GM18519 (cell line): ENCODE data around the gene SDR42E2.
"Not testable (repeated sequence)": the region's sequence is repeated elsewhere in the genome, so short reads cannot be mapped to it uniquely, and the experiment has no call there.

Experiments used
- ATAC-seq: cut with Tn5 transposase; IDR thresholded peaks from one replicate; pipeline ENCODE4 v1.9.1; 2021; ENCODE audit warnings: mild to moderate bottlenecking, moderate library complexity; ENCODE audit not compliant: unreplicated experiment, low FRiP score

Gene SDR42E2

GRCh38 chr16:22161999-22162655 is at the start of gene SDR42E2:
SDR42E2 (plus strand) TSS chr16:22162506; CDS start chr16:22165583, 3,077 bp downstream.
- no peak for ATAC-seq

- ATAC-seq = no peak
These were observed 46.1 kb upstream of the SDR42E2 start for GRCh38 chr16:22116095-22116700.

- ATAC-seq = no peak
These were observed 44.7 kb upstream of the SDR42E2 start for GRCh38 chr16:22117609-22118008.

- ATAC-seq = no peak
These were observed 41.9 kb upstream of the SDR42E2 start for GRCh38 chr16:22120440-22120839.

GRCh38 chr16:22122239-22122638 is 40.1 kb upstream of the SDR42E2 start:
- no peak for ATAC-seq

GRCh38 chr16:22123146-22123545 is 39.2 kb upstream of the SDR42E2 start:
- no peak for ATAC-seq

GRCh38 chr16:22123759-22124490 is 38.4 kb upstream of the SDR42E2 start:
- no peak for ATAC-seq

GRCh38 chr16:22124583-22125284 is 37.6 kb upstream of the SDR42E2 start:
- ATAC-seq = no peak

DNA sequence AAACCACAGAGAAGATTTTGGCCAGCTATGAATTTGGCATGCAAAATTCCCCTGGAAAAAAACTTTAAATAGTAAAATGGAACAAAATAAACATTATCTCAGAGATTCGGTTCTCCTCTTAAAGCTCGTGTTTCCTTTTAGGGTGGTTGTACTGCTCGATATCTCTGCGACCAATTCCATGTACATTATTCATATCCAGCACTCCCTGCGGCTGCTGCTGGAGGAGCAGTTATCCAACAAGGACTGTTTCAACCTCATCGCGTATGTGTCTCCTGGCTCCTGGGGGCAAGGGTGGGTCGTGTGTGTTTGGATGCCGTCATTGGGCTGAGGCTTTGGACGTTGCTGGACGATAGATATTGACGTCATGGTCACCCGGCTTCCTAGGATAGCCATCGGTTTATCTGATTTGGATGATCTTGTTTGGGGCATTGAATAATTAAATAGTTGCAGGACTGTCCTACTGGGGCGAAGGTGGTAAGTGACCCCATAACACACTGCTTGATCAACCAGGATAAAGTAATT is 36.2 kb upstream of the SDR42E2 start:
- no peak for ATAC-seq

DNA sequence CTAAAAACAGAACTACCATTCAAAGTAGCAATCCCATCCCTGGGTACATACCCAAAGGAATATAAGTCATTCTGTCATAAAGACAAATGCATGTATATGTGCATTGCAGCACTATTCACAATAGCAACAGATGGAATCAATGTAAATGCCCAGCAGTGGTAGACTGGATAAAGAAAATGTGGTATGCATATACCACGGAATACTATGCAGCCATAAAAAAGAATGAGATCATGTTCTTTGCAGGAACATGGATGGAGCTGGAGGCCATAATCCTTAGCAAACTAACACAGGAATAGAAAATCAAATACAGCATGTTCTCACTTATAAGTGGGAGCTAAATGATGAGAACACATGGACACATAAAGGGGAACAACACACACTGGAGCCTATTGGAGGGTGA is 33.8 kb upstream of the SDR42E2 start:
- not testable (repeated sequence) for ATAC-seq

DNA sequence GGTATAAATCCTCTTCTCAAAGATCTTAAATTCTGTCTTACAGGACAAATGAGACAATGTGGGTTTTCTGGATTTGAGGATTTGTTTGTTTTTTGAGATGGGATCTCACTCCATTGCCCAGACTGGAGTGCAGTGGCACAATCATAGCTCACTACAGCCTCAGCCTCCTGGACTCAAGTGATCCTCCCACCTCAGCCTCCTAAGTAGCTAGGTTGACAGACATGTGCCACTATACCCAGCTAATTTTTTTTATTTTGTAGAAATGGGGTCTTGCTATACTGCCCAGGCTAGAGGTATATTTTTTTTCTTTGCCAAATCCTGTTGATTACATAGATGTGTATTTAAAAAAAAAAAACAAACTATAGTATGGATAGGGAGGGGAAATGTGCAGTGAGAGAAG is 31.8 kb upstream of the SDR42E2 start:
- no peak for ATAC-seq

- ATAC-seq = no peak
These were observed 29.5 kb upstream of the SDR42E2 start for GRCh38 chr16:22132801-22133200.

GRCh38 chr16:22138482-22138881 is 23.8 kb upstream of the SDR42E2 start:
- no peak for ATAC-seq

- ATAC-seq = no peak
These were observed 23.3 kb upstream of the SDR42E2 start for GRCh38 chr16:22139008-22139407.

DNA sequence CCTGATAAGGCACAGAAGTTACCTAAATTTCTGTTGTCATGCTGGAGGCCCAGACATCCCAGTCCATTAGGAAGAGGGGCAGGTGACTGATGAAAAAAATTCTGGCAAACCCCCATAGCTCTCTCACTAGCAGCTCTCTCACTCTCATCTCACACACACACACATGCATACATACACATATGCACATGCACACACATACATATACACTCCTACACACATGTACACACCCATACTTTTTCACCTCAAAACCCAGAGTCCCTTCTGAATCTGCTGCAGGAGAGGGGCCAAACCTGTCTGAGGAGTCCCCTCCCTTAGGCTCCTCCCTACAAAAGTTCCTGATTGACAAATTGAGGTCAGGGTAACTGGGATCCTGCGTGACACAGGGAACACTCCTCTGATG is 22.6 kb upstream of the SDR42E2 start:
- ATAC-seq = no peak

DNA sequence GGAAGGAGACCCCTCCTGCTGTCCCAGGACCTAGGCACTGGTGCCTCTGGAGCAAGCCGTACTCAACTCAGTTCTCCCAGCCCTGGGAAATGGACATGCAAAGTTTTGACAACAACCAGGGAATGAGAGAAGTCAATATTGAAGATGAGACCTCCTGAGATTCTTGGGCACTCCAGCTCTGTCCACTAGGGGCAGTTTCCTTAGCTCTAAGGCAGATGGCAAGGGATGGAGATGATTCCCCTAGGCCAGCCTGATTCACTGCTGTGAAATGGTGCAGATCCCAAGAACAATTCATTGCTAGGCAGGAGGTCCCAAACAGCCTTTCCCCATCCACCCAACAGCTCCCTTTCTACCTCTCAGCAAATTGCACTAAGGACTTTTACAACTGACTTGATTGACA is 20.5 kb upstream of the SDR42E2 start:
- no peak for ATAC-seq

DNA sequence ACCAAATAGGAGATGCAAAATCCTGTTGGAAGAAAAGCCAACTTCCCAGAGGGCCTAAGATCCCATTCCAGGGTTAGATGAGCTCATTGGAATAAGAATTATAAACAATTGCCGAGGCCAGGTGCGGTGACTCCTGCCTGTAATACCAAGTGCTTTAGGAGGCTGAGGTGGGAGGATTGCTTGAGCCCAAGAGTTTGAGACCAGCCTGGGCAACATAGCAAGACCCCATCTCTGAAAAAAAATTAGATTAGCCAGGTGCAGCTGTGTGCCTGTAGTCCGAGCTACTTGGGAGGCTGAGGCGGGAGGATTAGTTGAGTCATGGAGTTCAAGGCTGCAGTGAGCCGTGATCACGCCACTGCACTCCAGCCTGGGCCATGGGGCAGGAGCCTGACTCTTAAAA is 17.8 kb upstream of the SDR42E2 start:
- no peak for ATAC-seq

GRCh38 chr16:22147853-22148252 is 14.5 kb upstream of the SDR42E2 start:
- ATAC-seq = no peak

DNA sequence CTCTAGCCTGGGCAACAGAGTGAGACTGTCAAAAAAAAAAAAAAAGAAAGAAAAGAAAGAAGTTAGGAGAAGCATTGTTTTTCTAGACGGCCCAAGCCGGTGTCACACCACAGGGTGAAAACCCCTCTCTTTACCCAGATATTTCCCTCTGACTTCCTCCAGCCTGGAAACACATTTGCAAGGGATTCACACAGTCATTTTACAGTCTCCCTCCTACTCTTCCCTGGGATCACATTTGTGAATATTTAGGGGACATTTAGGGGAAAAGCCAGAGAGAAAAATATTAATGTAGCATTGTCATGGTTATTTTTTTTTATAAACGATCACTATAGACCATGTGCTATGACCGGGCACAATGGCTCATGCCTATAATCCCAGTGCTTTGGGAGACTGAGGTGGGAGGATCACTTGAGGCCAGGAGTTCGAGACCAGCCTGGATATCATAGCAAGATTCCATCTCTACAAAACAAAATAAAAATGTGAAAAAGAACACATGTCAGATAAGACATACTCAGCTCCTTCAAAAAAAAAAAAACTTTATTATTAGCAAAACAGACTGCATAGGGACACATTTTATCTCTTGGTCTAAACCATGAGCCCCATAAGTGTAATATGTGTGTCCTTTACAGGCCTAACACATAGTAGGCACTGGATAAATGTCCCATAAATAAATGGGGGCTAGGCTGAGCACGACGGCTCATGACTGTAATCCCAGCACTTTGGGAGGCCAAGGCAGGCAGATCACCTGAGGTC is 10.9 kb upstream of the SDR42E2 start:
- ATAC-seq = no peak

DNA sequence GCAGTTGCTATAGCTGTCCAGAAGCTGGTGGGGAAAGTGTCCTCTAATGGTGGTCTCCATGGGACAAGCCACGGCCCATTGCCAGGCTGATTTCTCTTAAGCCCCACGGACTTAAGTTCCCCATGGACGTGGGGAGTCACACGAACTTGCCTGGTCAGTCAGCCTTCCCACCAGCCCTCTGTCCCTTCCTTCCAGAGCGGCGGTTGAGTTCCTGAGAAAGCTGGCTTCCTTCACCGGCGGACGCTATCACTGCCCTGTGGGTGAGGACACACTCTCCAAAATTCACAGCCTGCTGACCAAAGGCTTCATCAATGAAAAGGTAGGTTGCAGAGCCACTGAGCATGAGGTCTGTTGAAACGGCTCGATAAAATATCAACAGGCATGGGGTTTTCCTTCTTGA is 10.0 kb upstream of the SDR42E2 start:
- no peak for ATAC-seq
